Measurements from ENCODE around the gene NSA2. TPM values are rescaled to one million over a fixed set of nuclear protein-coding genes. Genes with fewer than 3 reads are reported as not detected.

NSA2 gene
- total RNA-seq, 1 experiment from 2014 or later: 108 TPM

DNA sequence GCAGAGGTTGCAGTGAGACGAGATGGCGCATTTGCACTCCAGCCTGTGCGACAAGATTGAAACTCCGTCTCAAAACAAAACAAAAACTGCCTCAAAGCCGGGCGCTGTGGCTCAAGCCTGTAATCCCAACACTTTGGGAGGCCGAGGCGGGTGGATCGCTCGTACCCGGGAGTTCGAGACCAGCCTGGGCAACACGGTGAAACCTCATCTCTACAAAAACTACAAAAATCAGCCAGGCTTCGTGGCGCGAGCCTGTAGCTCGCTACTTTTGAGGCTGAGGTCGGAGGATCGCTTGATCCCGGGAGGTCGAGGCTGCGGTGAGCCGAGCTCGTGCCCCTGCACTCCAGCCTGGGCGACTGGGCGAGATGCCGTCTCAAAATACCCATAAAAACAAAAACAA is 1.1 kb upstream of the NSA2 start:
- POLR2A ChIA-PET: no interaction called here
- no peak for DNase-seq (ENCODE audit: low read depth, low spot score)
- Histone ChIP-seq H3K27me3 (ENCODE audit: insufficient read depth, low read length) (no peaks in the 10 kb centered on the region), H3K4me1 (ENCODE audit: control insufficient read depth in 1 of 2, insufficient read depth in 2 of 2, low read length in 2 of 2) (peaks cover 24 to 49% of the 10 kb centered on the region in 2 experiments; a peak in 3 of 4 replicates), H2AFZ (ENCODE audit: low read depth, low read length, poor library complexity, severe bottlenecking) (no peak overlapping the region), H3K79me2 (ENCODE audit: insufficient read depth, low read length) (peaks cover 80% of the 10 kb centered on the region), H3K27ac (ENCODE audit: low read depth, low read length) (peak overlapping the region; percentile 70), H3K9ac (ENCODE audit: low read length) (peak overlapping the region; percentile 82), H3K4me3 (replicated peaks in 1 of 2; ENCODE audit: low read depth in 1 of 2, low read length in 2 of 2) (peak overlapping the region; percentile 86 to 99), H3K4me2 (ENCODE audit: low read length) (peak overlapping the region; percentile 81), H3K9me2 (ENCODE audit: insufficient read depth) (no peaks in the 10 kb centered on the region), H3K36me3 (ENCODE audit: control insufficient read depth in 1 of 2, insufficient read depth in 2 of 2, low read length in 2 of 2) (peaks cover 11 to 19% of the 10 kb centered on the region in 2 experiments; a peak in 3 of 4 replicates), H3K9me3 (ENCODE audit: control insufficient read depth in 1 of 2, insufficient read depth in 1 of 2, low read depth in 1 of 2, low read length in 2 of 2) (no peaks in the 10 kb centered on the region), H4K20me1 (ENCODE audit: insufficient read depth) (no peaks in the 10 kb centered on the region)
- BruUV-seq (replicated peaks): no TSS peak
- ATAC-seq: no peak
- TF ChIP-seq, protein P1, sequence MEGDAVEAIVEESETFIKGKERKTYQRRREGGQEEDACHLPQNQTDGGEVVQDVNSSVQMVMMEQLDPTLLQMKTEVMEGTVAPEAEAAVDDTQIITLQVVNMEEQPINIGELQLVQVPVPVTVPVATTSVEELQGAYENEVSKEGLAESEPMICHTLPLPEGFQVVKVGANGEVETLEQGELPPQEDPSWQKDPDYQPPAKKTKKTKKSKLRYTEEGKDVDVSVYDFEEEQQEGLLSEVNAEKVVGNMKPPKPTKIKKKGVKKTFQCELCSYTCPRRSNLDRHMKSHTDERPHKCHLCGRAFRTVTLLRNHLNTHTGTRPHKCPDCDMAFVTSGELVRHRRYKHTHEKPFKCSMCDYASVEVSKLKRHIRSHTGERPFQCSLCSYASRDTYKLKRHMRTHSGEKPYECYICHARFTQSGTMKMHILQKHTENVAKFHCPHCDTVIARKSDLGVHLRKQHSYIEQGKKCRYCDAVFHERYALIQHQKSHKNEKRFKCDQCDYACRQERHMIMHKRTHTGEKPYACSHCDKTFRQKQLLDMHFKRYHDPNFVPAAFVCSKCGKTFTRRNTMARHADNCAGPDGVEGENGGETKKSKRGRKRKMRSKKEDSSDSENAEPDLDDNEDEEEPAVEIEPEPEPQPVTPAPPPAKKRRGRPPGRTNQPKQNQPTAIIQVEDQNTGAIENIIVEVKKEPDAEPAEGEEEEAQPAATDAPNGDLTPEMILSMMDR (IDR thresholded peaks at IDR 0.05 in 2 of 3, conservative IDR thresholded peaks at IDR 0.05 in 1 of 3; ENCODE audit: borderline replicate concordance in 1 of 3, insufficient read depth in 1 of 3, low read depth in 2 of 3, low read length in 2 of 3): no peak
- TF ChIP-seq SRF (IDR thresholded peaks at IDR 0.05; ENCODE audit: low read depth): no peak
- TF ChIP-seq EGR1 (IDR thresholded peaks at IDR 0.05; ENCODE audit: low read depth): no peak
- no peak for TF ChIP-seq EZH2phosphoT487 (IDR thresholded peaks at IDR 0.05; ENCODE audit: borderline replicate concordance)
- TF ChIP-seq RAD21 (IDR thresholded peaks at IDR 0.05; ENCODE audit: low read depth): no peak
- no peak for TF ChIP-seq REST (IDR thresholded peaks at IDR 0.05; ENCODE audit: low read depth)
- no peak for TF ChIP-seq POLR2A (IDR thresholded peaks at IDR 0.05; ENCODE audit: borderline replicate concordance, extremely low read depth, insufficient read depth, insufficient read length)
- no peak for TF ChIP-seq POLR2AphosphoS5 (IDR thresholded peaks at IDR 0.05; ENCODE audit: low read depth, low read length)
- TF ChIP-seq CEBPB (IDR thresholded peaks at IDR 0.05; ENCODE audit: low read depth): no peak
- no peak for TF ChIP-seq ATF3 (IDR thresholded peaks at IDR 0.05)
- TF ChIP-seq, protein P2, sequence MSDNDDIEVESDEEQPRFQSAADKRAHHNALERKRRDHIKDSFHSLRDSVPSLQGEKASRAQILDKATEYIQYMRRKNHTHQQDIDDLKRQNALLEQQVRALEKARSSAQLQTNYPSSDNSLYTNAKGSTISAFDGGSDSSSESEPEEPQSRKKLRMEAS (IDR thresholded peaks at IDR 0.05): no peak
- TF ChIP-seq ZNF274 (IDR thresholded peaks at IDR 0.05; ENCODE audit: low read depth, low read length): no peak
- TF ChIP-seq, protein P3, sequence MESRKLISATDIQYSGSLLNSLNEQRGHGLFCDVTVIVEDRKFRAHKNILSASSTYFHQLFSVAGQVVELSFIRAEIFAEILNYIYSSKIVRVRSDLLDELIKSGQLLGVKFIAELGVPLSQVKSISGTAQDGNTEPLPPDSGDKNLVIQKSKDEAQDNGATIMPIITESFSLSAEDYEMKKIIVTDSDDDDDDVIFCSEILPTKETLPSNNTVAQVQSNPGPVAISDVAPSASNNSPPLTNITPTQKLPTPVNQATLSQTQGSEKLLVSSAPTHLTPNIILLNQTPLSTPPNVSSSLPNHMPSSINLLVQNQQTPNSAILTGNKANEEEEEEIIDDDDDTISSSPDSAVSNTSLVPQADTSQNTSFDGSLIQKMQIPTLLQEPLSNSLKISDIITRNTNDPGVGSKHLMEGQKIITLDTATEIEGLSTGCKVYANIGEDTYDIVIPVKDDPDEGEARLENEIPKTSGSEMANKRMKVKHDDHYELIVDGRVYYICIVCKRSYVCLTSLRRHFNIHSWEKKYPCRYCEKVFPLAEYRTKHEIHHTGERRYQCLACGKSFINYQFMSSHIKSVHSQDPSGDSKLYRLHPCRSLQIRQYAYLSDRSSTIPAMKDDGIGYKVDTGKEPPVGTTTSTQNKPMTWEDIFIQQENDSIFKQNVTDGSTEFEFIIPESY (IDR thresholded peaks at IDR 0.05; ENCODE audit: extremely low read depth, insufficient replicate concordance, low read length): no peak
- intact Hi-C loops (cut with micrococcal nuclease): loop anchor here (1.0 kb wide), 1 partner anchor 137 kb away; no protein-coding TSS in a partner anchor
- CTCF ChIA-PET: interaction anchor here (0.7 to 0.9 kb wide), 2 partner anchors 14 to 19 kb away, joined by 3 read pairs; no protein-coding TSS in a partner anchor
- RAD21 ChIA-PET (ENCODE audit: low non-redundant PET in 1 of 2, low total read pairs in 2 of 2, uncharacterized antibody in 2 of 2, unreplicated experiment in 2 of 2): no interaction called here

Measured in HCT116 (cell line).